DND-41 (cell line): ENCODE measurements around the gene MALRD1.

ENCODE experiments used
- EZH2 ChIP-seq: IDR thresholded peaks from 3 replicates; pipeline ENCODE4 v1.6.1; 2012; ENCODE audit warnings: borderline replicate concordance, low read depth, mild to moderate bottlenecking, moderate library complexity, low read length, inconsistent platforms; ENCODE audit not compliant: severe bottlenecking
- TF ChIP-seq, protein P1 (sequence below): IDR thresholded peaks from 2 replicates; pipeline ENCODE4 v1.5.1; 2012; ENCODE audit warnings: borderline replicate concordance, low read length, moderate library complexity, mild to moderate bottlenecking; ENCODE audit not compliant: poor library complexity, severe bottlenecking; ENCODE audit errors: extremely low read depth

DNA sequence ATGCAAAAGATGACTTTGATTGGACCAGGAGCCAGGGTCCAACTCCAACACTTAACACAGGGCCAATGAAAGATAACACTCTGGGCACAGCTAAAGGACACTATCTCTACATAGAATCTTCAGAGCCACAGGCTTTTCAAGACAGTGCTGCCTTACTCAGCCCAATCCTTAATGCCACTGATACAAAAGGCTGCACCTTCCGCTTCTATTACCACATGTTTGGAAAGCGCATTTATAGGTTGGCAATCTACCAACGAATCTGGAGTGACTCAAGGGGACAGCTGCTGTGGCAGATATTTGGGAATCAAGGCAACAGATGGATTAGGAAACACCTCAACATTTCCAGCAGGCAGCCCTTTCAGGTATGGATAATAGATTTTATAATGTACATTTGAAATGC is 160.7 kb downstream of the MALRD1 start:
- TF ChIP-seq, protein P1, sequence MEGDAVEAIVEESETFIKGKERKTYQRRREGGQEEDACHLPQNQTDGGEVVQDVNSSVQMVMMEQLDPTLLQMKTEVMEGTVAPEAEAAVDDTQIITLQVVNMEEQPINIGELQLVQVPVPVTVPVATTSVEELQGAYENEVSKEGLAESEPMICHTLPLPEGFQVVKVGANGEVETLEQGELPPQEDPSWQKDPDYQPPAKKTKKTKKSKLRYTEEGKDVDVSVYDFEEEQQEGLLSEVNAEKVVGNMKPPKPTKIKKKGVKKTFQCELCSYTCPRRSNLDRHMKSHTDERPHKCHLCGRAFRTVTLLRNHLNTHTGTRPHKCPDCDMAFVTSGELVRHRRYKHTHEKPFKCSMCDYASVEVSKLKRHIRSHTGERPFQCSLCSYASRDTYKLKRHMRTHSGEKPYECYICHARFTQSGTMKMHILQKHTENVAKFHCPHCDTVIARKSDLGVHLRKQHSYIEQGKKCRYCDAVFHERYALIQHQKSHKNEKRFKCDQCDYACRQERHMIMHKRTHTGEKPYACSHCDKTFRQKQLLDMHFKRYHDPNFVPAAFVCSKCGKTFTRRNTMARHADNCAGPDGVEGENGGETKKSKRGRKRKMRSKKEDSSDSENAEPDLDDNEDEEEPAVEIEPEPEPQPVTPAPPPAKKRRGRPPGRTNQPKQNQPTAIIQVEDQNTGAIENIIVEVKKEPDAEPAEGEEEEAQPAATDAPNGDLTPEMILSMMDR: no peak
- TF ChIP-seq EZH2: no peak
